Measurements from ENCODE around the gene CYP27A1. TPM values are rescaled to one million over a fixed set of nuclear protein-coding genes. Genes with fewer than 3 reads are reported as not detected.

Gene CYP27A1
- total RNA-seq, result under 1 TPM; 0.12 to 0.16 TPM

DNA sequence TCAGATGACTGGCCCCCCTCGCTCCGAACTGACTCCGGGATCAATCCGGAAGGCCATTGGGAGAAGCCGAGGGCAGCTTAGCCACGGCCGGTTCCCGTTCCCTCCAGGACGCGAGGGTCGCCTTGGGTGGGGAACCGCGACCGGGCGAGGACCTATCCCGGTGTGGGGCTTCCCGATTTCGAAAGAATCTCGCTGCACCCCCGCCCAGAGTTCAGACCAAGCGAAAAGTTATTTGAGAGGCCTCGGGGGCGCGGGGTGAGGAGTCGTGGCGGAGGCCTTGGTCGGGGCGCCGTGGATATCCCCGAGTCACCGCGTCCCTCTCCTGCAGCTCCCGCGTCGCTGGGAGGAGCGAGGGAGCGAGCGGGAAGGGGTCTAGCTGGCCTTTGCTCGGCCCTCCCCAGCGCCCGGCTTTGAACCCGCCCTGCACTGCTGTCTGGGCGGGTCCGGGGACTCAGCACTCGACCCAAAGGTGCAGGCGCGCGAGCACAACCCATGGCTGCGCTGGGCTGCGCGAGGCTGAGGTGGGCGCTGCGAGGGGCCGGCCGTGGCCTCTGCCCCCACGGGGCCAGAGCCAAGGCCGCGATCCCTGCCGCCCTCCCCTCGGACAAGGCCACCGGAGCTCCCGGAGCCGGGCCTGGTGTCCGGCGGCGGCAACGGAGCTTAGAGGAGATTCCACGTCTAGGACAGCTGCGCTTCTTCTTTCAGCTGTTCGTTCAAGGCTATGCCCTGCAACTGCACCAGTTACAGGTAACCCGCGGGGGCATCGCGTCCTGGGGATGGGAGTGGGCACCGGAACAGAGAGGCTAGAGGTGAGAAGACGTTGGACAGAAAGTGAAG is at the start of gene CYP27A1:
TSS of gene CYP27A1 (plus strand) at position 457 of the 837 bp plus-strand sequence. CDS start at position 493, 36 bp downstream.
- DNase-seq (peak; percentile 10), ATAC-seq (peak; percentile 30)
- no peak within 1 kb of the TSS for H3K27ac Mint-ChIP-seq
- POLR2A ChIA-PET, result no interaction called here
- CTCF ChIA-PET, result interaction anchor here (0.5 to 1.4 kb wide), 6 partner anchors 9 to 992 kb away, joined by 3 to 5 read pairs (median 4); partner anchors contain the start of gene TTLL4
- no peaks in the 10 kb centered on the region for H3K4me1 Mint-ChIP-seq
- H3K9me3 Mint-ChIP-seq (ENCODE audit: low read depth), result peaks cover 5% of the 10 kb centered on the region
- H3K4me3 Mint-ChIP-seq, result no peak within 1 kb of the TSS
- intact Hi-C loops (cut with DNase I, micrococcal nuclease), result no loop called here
- peaks cover 5% of the 10 kb centered on the region for H3K36me3 Mint-ChIP-seq (ENCODE audit: low read depth)
- H3K27me3 Mint-ChIP-seq, result peaks cover 35% of the 10 kb centered on the region

DNA sequence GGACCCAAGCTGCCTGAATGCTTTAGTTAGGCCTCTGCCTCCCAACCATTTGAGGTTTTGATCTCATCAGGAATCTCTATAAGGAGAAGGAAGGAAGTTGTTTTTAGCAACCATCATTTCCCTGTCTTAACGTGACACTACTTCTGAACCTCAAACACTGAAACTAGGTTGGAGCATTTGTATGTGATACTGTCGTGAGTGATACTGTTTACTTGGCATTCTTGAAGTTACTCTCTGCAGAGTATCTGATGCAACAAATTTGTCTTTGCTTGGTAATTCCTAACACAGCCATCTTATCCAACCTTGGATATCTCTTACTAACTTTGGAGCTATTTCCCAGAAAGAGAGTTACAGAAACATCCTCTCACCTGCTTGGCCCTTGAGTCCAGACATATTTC is 49.2 kb upstream of the CYP27A1 start:
- Mint-ChIP-seq H3K36me3 (ENCODE audit: low read depth) (peaks cover 25% of the 10 kb centered on the region), H3K27me3 (no peaks in the 10 kb centered on the region), H3K4me3 (no peak overlapping the region), H3K27ac (peak overlapping the region; percentile 63), H3K9me3 (ENCODE audit: low read depth) (peaks cover 1% of the 10 kb centered on the region), H3K4me1 (peaks cover 31% of the 10 kb centered on the region)
- CTCF ChIA-PET, result interaction anchor here (1.3 to 4.8 kb wide), 4 partner anchors 22 to 247 kb away, joined by 3 to 40 read pairs (median 6); partner anchors contain the start of gene TTLL4
- intact Hi-C loops (cut with DNase I, micrococcal nuclease), result no loop called here
- DNase-seq (no peak), ATAC-seq (peak; percentile 24)
- POLR2A ChIA-PET, result no interaction called here

DNA sequence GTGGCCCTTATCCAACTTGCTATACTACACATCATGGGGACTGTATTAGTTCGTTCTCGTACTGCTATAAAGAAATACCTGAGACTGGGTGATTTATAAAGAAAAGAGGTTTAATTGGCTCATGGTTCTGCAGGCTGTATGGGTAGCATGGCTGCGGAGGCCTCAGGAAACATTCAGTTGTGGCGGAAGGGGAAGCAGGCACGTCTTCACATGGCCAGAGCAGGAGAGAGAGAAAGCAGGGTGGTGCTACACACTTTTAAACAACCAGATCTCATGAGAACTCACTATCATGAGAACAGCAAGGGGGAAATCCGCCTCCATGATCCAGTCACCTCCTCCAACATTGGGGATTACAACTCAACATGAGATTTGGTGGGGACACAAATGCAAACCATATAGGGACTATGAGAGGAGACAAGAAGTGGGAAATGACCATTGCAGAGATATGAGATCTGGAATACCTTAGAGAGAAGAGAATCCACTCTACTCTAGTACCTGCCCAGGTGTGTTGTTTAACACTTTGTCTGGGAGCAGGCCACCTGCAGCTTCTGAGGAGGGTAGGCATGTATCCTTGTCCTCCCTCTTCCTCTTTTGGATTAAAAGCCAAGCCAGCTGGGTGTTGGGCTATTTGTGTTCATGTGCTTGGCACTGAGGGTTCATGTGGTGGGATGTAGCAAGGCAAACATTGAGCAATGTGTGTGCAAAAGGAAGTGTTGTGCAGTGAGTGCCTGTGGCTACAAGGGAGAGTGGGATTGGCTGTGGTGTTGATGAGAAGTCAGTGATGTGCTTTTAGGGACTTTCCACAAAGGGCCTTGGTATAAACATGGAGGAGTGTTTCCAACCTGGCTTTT is 48.6 kb upstream of the CYP27A1 start:
- DNase-seq, result peak; percentile 55
- no peaks in the 10 kb centered on the region for H3K27me3 Mint-ChIP-seq
- POLR2A ChIA-PET, result no interaction called here
- H3K36me3 Mint-ChIP-seq (ENCODE audit: low read depth), result peaks cover 28% of the 10 kb centered on the region
- peak overlapping the region; percentile 63 for H3K27ac Mint-ChIP-seq
- intact Hi-C loops (cut with DNase I, micrococcal nuclease), result no loop called here
- CTCF ChIA-PET, result interaction anchor here (4.8 kb wide), 1 partner anchor 115 kb away, joined by 40 read pairs; no protein-coding TSS in a partner anchor
- no peak overlapping the region for H3K4me3 Mint-ChIP-seq
- H3K4me1 Mint-ChIP-seq, result peaks cover 30% of the 10 kb centered on the region
- no peaks in the 10 kb centered on the region for H3K9me3 Mint-ChIP-seq (ENCODE audit: low read depth)
- peak; percentile 98 for ATAC-seq

DNA sequence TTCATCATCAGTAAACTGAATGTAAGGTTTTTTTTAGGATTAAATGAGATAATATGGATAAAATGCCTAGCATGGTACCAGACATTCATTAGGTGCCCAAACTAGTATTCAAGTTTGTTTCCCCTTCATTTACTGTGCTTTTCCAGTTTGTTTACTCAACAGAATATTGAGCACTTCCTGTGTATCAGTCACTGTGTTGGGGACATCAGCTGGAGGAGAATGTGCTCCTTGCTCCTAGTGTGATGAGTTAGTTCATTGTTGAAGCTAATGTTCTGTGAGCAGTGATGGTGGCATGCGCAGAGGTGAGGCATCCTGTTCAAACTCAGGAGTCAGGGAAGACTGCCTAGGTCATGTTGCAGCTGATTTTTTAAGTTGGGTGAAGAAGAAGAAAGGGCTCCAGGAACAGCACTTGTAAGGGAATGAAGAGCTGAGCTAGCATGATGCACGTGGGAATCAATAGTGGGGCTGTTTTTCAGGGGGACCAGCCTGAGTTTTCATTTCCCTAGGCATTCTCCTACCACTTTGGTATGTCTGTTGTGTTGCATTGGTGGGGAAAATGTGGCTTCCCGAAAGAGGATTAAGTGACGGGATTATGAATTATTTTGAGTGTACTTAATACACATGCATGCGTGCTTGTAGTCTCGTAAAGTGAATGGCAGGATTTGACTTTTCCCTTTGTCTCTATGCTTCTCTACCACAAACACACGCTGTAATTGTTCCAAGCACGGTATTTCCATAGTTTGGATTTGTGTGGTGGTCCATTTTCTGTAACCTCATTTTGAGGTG is 47.6 kb upstream of the CYP27A1 start:
- Mint-ChIP-seq H3K36me3 (ENCODE audit: low read depth) (peaks cover 27% of the 10 kb centered on the region), H3K4me3 (no peak overlapping the region), H3K27me3 (no peaks in the 10 kb centered on the region), H3K4me1 (peaks cover 30% of the 10 kb centered on the region), H3K27ac (no peak overlapping the region), H3K9me3 (ENCODE audit: low read depth) (no peaks in the 10 kb centered on the region)
- ChIA-PET POLR2A (no interaction called here), CTCF (no interaction called here)
- ATAC-seq, result no peak
- intact Hi-C loops (cut with DNase I, micrococcal nuclease), result no loop called here
- DNase-seq, result no peak

DNA sequence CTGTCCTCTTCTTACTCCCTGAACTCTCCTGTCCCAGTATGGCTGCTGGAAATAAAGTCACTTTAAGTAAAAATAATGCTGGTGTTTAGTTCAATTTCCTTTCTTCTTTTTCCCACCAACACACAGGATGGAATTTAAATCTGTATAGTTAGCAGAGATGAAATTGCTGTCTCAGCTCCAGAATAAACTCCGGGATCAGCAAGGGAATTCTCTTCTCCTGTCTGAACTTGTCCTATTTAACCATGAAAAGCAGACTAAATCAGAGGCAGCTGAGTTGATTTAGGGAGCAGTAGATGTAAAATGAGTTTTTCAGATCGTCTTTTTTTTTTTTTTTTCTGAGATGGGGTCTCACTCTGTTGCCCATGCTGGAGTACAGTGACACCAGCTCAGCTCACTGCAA is 45.4 kb upstream of the CYP27A1 start:
- intact Hi-C loops (cut with DNase I, micrococcal nuclease), result no loop called here
- ChIA-PET POLR2A (interaction anchor here (0.6 to 0.7 kb wide), 2 partner anchors 160 to 173 kb away, joined by 3 read pairs; no protein-coding TSS in a partner anchor), CTCF (interaction anchor here (0.6 to 1.6 kb wide), 4 partner anchors 9 to 378 kb away, joined by 3 to 6 read pairs (median 3); no protein-coding TSS in a partner anchor)
- DNase-seq, result no peak
- Mint-ChIP-seq H3K9me3 (ENCODE audit: low read depth) (no peaks in the 10 kb centered on the region), H3K4me3 (no peak overlapping the region), H3K27me3 (no peaks in the 10 kb centered on the region), H3K4me1 (peaks cover 27% of the 10 kb centered on the region), H3K27ac (no peak overlapping the region), H3K36me3 (ENCODE audit: low read depth) (peaks cover 35% of the 10 kb centered on the region)
- no peak for ATAC-seq

DNA sequence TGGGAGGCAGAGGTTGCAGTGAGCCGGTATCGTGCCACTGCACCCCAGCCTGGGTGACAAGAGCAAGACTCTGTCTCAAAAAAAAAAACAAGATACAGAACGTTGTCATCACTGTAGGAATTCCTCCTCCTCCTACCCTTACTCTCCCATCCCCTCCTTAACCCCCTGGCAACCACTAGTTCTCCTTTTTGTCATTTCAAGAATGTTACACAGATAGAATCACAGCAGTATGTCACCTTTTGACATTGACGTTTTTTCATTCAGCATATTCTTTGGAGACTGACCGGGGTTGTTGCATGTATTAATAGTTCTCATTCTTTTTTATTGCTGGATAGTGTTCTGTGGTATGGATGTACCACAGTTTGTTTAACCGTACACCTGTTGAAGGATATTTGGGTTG is 38.9 kb upstream of the CYP27A1 start:
- H3K27ac Mint-ChIP-seq, result no peak overlapping the region
- CTCF ChIA-PET, result interaction anchor here (1.0 kb wide), 1 partner anchor 12 kb away, joined by 3 read pairs; no protein-coding TSS in a partner anchor
- H3K36me3 Mint-ChIP-seq (ENCODE audit: low read depth), result peaks cover 65% of the 10 kb centered on the region
- intact Hi-C loops (cut with DNase I, micrococcal nuclease), result no loop called here
- POLR2A ChIA-PET, result interaction anchor here (0.7 kb wide), 1 partner anchor 11 kb away, joined by 3 read pairs; no protein-coding TSS in a partner anchor
- no peaks in the 10 kb centered on the region for H3K9me3 Mint-ChIP-seq (ENCODE audit: low read depth)
- no peak for DNase-seq
- H3K4me3 Mint-ChIP-seq, result no peak overlapping the region
- no peaks in the 10 kb centered on the region for H3K27me3 Mint-ChIP-seq
- peak; percentile 75 for ATAC-seq
- peaks cover 26% of the 10 kb centered on the region for H3K4me1 Mint-ChIP-seq

DNA sequence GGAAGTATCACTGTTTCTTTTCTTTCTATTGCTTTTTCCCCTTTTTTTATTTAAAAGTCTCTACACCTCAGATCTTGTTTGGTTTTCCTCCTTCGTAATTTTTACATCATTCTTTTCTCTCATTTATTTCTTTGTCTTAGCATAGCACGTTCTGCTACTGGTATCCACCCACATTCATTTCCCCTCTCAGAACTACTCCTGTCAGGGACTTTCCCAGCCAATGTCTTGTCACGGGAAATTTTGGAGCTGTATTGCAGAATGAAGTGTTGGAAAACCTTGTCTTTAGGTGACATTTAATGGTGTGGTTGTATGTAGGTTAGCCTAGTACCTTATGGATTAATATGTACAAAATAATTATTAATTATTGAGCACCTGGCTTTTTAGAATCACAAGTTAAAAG is 37.3 kb upstream of the CYP27A1 start:
- Mint-ChIP-seq H3K4me3 (no peak overlapping the region), H3K27me3 (no peaks in the 10 kb centered on the region), H3K27ac (peak overlapping the region; percentile 67), H3K9me3 (ENCODE audit: low read depth) (no peaks in the 10 kb centered on the region), H3K4me1 (peaks cover 26% of the 10 kb centered on the region), H3K36me3 (ENCODE audit: low read depth) (peaks cover 62% of the 10 kb centered on the region)
- peak; percentile 78 for ATAC-seq
- ChIA-PET POLR2A (no interaction called here), CTCF (no interaction called here)
- DNase-seq, result no peak
- intact Hi-C loops (cut with DNase I, micrococcal nuclease), result no loop called here

DNA sequence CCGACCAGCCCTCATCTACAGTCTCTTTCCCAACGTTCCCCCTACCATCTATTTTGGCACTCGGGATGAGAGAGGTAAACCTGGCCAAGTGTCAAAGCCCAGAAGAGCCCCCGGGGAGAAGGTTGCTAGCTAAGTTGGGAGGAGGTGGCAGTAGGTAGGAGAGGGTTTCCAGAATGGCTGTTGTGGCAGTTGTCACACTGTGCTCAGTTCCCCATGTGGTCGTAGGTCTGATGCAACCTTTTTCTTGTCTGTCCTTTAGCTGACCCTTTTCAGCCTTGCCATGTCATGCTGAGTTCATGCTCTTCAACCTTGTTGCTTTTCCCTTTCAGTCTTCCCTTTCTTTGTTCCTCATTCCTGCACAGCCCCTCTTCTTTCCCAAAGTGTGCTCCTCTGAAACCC is 36.8 kb upstream of the CYP27A1 start:
- ChIA-PET CTCF (interaction anchor here (0.9 to 1.6 kb wide), 2 partner anchors 58 to 107 kb away, joined by 3 to 6 read pairs; no protein-coding TSS in a partner anchor), POLR2A (no interaction called here)
- peaks cover 59% of the 10 kb centered on the region for H3K36me3 Mint-ChIP-seq (ENCODE audit: low read depth)
- peaks cover 26% of the 10 kb centered on the region for H3K4me1 Mint-ChIP-seq
- peak overlapping the region; percentile 13 for H3K27ac Mint-ChIP-seq
- H3K4me3 Mint-ChIP-seq, result no peak overlapping the region
- ATAC-seq (peak; percentile 43), DNase-seq (no peak)
- no peaks in the 10 kb centered on the region for H3K27me3 Mint-ChIP-seq
- no peaks in the 10 kb centered on the region for H3K9me3 Mint-ChIP-seq (ENCODE audit: low read depth)
- intact Hi-C loops (cut with DNase I, micrococcal nuclease), result no loop called here

DNA sequence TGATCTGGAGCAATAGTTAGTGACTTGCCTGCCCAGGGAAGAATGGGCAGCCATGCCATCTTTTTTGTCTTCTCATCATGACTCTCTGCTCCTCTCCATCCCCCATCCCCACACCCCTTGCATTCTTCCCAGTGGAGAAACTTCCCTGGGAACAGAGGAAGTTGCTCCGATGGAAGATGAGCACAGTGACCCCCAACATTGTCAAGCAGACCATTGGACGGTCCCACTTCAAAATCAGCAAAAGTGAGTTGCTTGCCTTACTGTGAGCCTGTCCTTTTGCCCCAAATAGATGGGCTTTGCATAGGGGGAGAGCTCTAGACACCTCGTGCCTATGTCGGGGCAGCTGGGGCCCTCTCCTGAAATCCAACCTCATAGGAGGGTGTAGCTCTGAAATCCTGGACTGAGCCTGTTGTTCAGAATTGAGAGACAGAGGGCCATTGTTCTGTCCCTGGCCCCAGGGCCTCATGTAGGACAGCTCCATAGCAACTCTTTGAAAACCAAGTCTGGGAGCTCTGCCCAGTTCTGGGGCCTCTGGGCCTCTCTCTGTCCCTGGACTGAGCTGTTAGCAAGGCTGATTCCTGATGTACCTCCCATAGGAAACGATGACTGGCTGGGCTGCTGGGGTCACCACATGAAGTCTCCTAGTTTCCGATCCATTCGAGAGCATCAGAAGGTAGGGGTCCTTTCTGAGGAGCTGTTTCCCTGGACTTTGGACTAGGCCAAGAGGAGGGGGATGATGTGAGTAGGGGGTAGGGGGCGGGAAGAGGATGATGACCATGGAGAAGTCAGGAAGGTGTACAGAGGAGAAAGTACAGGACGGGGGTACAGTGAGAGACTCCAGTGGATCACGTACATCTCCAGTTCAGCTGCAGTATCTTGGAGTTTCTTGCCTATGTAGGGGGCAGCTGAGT is 36.1 kb upstream of the CYP27A1 start:
- ATAC-seq (no peak), DNase-seq (no peak)
- CTCF ChIA-PET, result interaction anchor here (0.9 to 1.6 kb wide), 4 partner anchors 58 to 234 kb away, joined by 3 to 6 read pairs (median 4); no protein-coding TSS in a partner anchor
- Mint-ChIP-seq H3K4me3 (no peak overlapping the region), H3K9me3 (ENCODE audit: low read depth) (no peaks in the 10 kb centered on the region), H3K36me3 (ENCODE audit: low read depth) (peaks cover 57% of the 10 kb centered on the region), H3K27me3 (no peaks in the 10 kb centered on the region), H3K4me1 (peaks cover 26% of the 10 kb centered on the region), H3K27ac (peak overlapping the region; percentile 13)
- intact Hi-C loops (cut with DNase I, micrococcal nuclease), result no loop called here
- POLR2A ChIA-PET, result no interaction called here

DNA sequence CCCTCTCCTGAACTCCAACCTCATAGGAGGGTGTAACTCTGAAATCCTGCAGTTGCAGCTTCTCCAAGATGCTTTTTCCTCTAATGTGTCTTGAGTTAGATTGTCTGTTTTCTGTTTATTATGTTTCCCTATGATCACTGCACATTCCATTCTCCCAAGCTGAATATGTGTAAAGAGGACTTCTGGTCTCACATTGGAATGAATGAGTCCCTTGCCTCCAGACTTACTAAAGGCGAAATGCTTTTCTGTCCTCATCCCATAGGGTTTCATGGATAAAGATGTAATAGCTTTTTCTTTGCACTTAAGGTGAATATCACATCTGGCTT is 35.5 kb upstream of the CYP27A1 start:
- Mint-ChIP-seq H3K27me3 (no peaks in the 10 kb centered on the region), H3K36me3 (ENCODE audit: low read depth) (peaks cover 56% of the 10 kb centered on the region), H3K4me1 (peaks cover 26% of the 10 kb centered on the region), H3K27ac (no peak overlapping the region), H3K4me3 (no peak overlapping the region), H3K9me3 (ENCODE audit: low read depth) (no peaks in the 10 kb centered on the region)
- CTCF ChIA-PET, result interaction anchor here (0.8 to 1.6 kb wide), 4 partner anchors 59 to 234 kb away, joined by 3 to 6 read pairs (median 4); no protein-coding TSS in a partner anchor
- intact Hi-C loops (cut with DNase I, micrococcal nuclease), result no loop called here
- ATAC-seq (no peak), DNase-seq (no peak)
- POLR2A ChIA-PET, result no interaction called here
